IPS DF 6.9 (cell line): ENCODE data around the gene SMIM33.
A peak's percentile ranks its signal among the peaks of the same experiment; 100 is the strongest.
"Not testable (repeated sequence)": the region's sequence is repeated elsewhere in the genome, so short reads cannot be mapped to it uniquely, and the experiment has no call there.

ENCODE experiments used
- DNase-seq: peaks from one replicate; pipeline ENCODE4 v3.0.0-alpha.2; 2013; ENCODE audit warnings: low read depth, low spot score
- H3K27ac ChIP-seq: one replicate; pipeline ENCODE4 v1.5.1; 2013; ENCODE audit warnings: low read length, control low read depth
- H3K27me3 ChIP-seq: 2 replicates; pipeline ENCODE4 v1.6.1; 2013; ENCODE audit warnings: mild to moderate bottlenecking, low read length; ENCODE audit not compliant: control insufficient read depth, insufficient read depth
- H3K36me3 ChIP-seq: 2 replicates; pipeline ENCODE4 v1.6.1; 2013; ENCODE audit warnings: low read length; ENCODE audit not compliant: control insufficient read depth, insufficient read depth
- H3K4me1 ChIP-seq: 2 replicates; pipeline ENCODE4 v1.6.1; 2013; ENCODE audit warnings: low read length; ENCODE audit not compliant: control insufficient read depth, insufficient read depth
- H3K4me3 ChIP-seq: 2 replicates; pipeline ENCODE4 v1.5.1; 2013; ENCODE audit warnings: mild to moderate bottlenecking, low read length
- H3K9me3 ChIP-seq: 2 replicates; pipeline ENCODE4 v1.6.1; 2013; ENCODE audit warnings: low read length, inconsistent platforms; ENCODE audit not compliant: control insufficient read depth, insufficient read depth
- WGBS: extraction: QIAGEN DNeasy Blood & Tissue Kit; methylation state at CpG from one replicate; pipeline ENCODE4 v1.1.7; 2013; ENCODE audit warnings: mixed read lengths, missing lambda C conversion rate; ENCODE audit not compliant: insufficient read length, insufficient coverage; 5-methylcytosine and 5-hydroxymethylcytosine counted together

SMIM33 gene

DNA sequence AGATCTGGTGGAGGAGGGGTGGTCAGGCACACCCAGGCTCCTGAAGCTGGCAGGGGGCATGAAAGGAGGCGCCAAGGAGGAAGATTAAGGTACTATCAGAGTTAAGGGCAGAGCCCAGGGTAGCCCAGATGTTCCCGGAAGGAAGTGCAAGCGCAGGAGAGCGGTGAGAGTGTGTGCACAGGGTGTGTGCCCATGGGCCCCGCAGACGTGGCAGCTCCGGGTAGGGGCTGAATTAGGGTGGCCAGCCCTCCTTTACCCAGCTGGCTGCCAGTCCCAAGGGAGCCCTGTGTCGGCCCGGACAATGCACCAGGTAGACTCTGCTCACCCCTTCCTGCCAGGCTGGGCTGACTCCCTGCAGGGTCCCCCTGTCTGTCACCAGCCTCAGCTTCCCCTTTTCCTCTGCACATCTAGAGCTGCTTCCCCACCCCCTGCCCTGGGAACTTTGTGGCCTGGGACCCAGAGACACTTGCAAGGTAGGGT lies at the start of gene SMIM33:
TSS of gene SMIM33 (plus strand) at position 184 of the 480 bp plus-strand sequence. CDS start at position 302, 118 bp downstream.
- no peaks in the 10 kb centered on the region for H3K36me3 ChIP-seq
- no CpG with 5 or more reads among the region's 9 CpGs for WGBS
- DNase-seq: no peak
- H3K4me3 ChIP-seq: no peak within 1 kb of the TSS
- peaks cover 5% of the 10 kb centered on the region; the same call in 1 of the 2 replicates for H3K4me1 ChIP-seq
- H3K27ac ChIP-seq: no peak within 1 kb of the TSS
- no peaks in the 10 kb centered on the region for H3K9me3 ChIP-seq
- H3K27me3 ChIP-seq: no peaks in the 10 kb centered on the region

DNA sequence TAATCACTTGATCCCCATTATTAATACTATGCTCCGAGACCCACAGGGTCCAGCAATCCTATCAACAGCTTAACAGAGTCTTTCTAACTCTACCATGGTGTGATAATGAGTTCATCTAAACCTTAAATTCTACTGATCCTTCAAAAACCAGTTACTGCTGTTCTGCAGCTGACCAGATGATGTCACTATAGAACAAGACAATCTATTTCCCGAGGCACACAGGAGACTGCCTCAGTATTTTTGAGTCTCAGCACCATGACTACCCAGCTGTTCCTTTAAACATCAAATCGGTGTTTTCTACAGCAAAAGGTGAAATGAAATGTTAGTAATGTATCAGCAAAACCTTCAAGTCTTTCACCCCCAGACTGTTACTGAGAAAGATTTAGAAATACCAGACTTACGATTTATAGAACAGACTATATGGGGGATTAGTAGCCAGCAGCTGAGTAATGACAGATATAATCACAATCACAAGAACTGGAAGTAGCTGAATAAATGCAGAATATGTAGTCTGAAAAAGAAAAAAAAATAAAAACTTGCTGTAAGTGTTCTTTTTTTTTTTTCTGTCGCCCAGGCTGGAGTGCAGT lies 48.4 kb upstream of the SMIM33 start:
- no CpG with 5 or more reads among the region's 5 CpGs for WGBS
- H3K36me3 ChIP-seq: peaks cover 7% of the 10 kb centered on the region; the same call in 1 of the 2 replicates

DNA sequence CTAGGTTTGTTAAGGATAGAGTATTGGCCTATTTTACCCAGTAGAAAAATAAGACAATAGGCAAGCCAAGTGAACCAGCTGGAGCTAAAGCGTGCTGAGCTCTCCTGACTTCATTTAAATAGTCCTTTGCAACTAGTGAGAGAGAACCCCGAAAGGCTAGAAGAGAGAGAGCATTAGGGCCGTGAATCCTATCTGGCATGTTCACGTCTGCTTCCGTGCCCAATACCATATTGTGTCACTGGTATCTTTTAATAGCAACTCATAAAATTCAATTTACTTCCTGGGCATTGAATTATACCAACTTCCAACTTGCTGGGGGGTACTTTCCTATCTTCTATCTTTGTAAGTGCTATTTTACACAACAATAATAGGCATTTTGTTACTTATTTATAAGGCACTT lies 45.3 kb upstream of the SMIM33 start:
- no CpG with 5 or more reads among the region's 5 CpGs for WGBS
- peaks cover 4% of the 10 kb centered on the region; the same call in 1 of the 2 replicates for H3K36me3 ChIP-seq
- no peaks in the 10 kb centered on the region for H3K27me3 ChIP-seq
- H3K4me3 ChIP-seq: no peak overlapping the region
- no peaks in the 10 kb centered on the region for H3K4me1 ChIP-seq
- no peak overlapping the region for H3K27ac ChIP-seq
- H3K9me3 ChIP-seq: no peaks in the 10 kb centered on the region
- no peak for DNase-seq

More for the DNA sequence above, 48.4 kb upstream of the SMIM33 start:
- H3K27me3 ChIP-seq: no peaks in the 10 kb centered on the region
- no peaks in the 10 kb centered on the region for H3K4me1 ChIP-seq
- H3K27ac ChIP-seq: no peak overlapping the region
- no peaks in the 10 kb centered on the region for H3K9me3 ChIP-seq
- H3K4me3 ChIP-seq: no peak overlapping the region
- DNase-seq: peak; percentile 41

DNA sequence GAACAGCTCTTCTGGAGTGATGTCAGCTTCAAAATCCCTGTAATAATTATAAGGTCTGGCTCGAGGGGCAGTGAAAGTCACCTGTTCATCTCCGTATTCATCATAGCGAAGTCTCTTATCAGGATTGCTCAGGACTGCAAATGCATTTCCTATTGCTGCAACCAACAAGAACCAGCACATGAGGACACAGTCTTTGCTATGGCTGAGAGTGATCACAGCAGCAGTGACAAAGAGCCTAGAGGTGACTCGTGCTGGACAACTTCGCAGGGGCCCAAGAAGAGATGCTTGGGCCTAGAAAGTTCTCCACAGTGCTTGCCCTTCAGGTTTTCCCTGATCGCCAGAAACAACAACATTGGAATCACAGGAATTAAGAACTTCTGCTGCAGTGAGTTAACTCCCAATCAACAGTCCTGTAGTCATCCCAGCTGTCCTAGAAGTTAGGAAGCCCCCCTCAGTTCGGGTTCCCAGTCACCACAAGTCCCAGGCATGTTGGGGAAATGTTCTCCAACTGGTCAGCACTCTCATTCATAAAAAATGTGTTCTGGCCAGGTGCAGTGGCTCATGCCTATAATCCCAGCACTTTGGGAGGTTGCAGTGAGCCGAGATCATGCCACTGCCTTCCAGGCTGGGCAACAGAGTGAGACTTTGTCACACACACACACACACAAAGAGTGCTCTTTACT lies 44.5 kb upstream of the SMIM33 start:
- no peak for DNase-seq
- Histone ChIP-seq H3K4me3 (no peak overlapping the region), H3K36me3 (peaks cover 4% of the 10 kb centered on the region; the same call in 1 of the 2 replicates), H3K9me3 (no peaks in the 10 kb centered on the region), H3K4me1 (no peaks in the 10 kb centered on the region), H3K27ac (no peak overlapping the region), H3K27me3 (no peaks in the 10 kb centered on the region)
- WGBS: no CpG with 5 or more reads among the region's 8 CpGs

DNA sequence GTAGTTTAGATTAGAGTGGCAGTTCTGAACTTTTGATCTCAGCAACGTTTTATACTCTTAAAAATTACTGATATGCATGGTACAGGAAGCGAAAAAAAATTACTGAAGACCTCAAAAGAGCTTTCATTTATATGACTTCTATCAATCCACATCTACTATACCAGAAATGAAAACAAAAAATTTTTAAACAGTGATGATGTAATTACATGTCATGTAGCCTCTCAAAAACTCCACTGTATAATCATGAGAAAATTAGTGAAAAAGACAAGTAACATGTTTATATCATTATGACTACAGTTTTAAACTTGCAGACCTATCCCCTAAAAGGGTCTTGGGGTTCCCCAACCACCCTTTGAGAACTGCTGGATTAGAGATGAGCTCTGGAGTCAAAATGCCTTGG lies 40.8 kb upstream of the SMIM33 start:
- Histone ChIP-seq H3K4me3 (no peak overlapping the region), H3K36me3 (no peaks in the 10 kb centered on the region; the same call in 1 of the 2 replicates), H3K27me3 (no peaks in the 10 kb centered on the region), H3K4me1 (no peaks in the 10 kb centered on the region), H3K27ac (no peak overlapping the region), H3K9me3 (no peaks in the 10 kb centered on the region)
- no CpG with 5 or more reads among the region's 2 CpGs for WGBS
- no peak for DNase-seq

DNA sequence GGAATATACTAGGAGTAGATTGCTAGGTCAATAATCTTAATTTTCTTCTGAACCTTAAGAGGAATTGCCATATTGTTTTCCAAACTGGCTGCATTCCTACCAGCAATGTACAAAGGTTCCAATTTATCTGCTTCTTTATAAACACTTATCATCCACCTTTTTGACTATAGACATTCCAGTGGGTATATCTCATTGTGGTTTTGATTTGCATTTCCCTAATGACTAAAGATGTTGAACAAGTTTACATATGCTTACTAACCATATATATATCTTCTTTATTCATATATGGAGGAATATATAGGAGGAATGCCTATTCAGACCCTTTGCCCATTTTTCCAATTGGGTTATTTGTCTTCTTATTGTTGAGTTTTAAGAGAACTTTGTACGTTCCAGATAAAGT lies 39.1 kb upstream of the SMIM33 start:
- Histone ChIP-seq H3K4me1 (no peaks in the 10 kb centered on the region), H3K36me3 (no peaks in the 10 kb centered on the region; the same call in 1 of the 2 replicates), H3K27ac (no peak overlapping the region), H3K9me3 (no peaks in the 10 kb centered on the region), H3K4me3 (no peak overlapping the region), H3K27me3 (no peaks in the 10 kb centered on the region)
- no CpG with 5 or more reads among the region's 1 CpG for WGBS
- DNase-seq: no peak

DNA sequence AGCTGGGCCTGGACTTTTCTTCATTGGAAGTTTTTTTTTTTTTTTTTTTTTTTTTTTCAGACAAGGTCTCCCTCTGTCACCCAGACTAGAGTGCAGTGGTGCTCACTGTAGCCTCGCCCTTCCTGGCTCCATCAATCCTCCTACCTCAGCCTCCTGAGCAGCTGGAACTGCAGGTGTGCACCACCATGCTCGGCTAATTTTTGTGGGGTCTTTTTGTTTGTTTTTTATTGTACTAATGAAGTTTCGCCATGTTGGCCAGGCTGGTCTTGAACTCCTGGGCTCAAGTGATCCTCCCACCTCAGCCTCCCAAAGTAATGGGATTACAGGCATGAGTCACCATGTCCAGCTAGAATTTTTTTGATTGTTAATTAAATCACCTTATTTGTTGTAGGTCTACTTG lies 35.1 kb upstream of the SMIM33 start:
- WGBS: no CpG with 5 or more reads among the region's 3 CpGs
- H3K27me3 ChIP-seq: no peaks in the 10 kb centered on the region
- DNase-seq: no peak
- no peaks in the 10 kb centered on the region for H3K9me3 ChIP-seq
- peaks cover 1% of the 10 kb centered on the region; the same call in 1 of the 2 replicates for H3K4me1 ChIP-seq
- H3K36me3 ChIP-seq: no peaks in the 10 kb centered on the region
- H3K4me3 ChIP-seq: no peak overlapping the region
- no peak overlapping the region for H3K27ac ChIP-seq

DNA sequence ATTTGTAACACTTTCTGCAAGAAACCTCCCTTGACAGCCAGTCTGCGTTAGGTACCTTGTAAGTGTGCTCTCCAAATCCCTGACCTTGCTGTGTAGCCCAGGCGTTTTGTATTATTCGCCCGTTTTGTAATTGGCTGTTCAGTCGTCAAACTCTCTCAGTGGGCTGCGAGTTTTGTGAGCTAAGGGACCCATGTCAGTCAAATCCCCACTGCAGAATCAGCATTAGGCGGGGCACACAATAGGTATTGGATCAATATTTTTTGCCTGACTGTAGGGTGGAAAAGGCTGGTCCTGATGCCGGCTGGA lies 32.1 kb upstream of the SMIM33 start:
- Histone ChIP-seq H3K27ac (no peak overlapping the region), H3K27me3 (no peaks in the 10 kb centered on the region), H3K4me1 (peaks cover 1% of the 10 kb centered on the region; the same call in 1 of the 2 replicates), H3K36me3 (no peaks in the 10 kb centered on the region), H3K4me3 (peak overlapping the region; percentile 33; the same call in 1 of the 2 replicates), H3K9me3 (no peaks in the 10 kb centered on the region)
- no peak for DNase-seq
- no CpG with 5 or more reads among the region's 8 CpGs for WGBS

DNA sequence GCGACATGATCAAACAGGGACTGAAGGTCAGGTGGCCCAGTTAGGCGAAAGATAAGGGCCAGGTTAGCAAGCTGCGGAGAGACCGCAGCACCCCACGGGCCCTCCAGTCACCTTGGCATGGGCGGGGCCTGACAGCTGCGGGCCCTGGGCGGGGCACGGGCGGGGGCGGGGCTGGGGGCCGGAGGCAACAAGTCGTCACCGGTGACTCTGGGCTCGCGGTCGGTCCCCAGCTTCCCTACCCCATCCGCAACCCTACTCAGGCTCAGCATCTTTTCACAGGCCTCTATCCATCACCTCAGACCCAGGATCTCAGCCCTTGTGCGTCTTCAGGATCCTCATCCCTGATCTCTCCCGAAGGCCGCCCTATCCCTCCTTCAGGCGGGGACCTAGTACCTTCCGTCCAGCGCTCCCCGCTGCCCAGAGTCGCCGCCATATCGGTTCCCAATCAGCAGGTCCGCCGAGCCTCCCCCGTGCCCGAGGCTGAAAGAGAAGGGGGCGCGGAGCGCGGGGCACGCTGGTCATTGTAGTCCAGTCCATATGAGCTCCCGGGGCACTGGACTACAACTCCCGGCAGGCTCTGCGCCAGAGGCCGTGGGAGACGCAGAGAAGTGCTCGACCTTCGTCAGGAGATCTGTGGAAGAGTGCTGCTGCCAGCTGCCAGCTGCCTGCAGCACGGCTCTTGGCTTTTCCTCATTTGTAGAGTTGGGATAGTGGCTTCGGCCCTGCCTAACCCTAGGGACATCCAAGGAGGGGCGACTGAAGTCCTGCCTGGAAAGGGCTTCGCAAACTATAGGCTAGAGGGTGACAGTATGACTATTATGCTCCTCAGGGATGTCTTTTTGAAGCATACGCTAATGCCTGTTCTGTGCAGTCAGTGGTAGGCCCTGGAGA lies 31.5 kb upstream of the SMIM33 start, which contains the start of gene DNAJC18:
TSS of gene DNAJC18 (minus strand) at position 513 of the 891 bp plus-strand sequence. CDS start at position 433, 80 bp downstream.
- no CpG with 5 or more reads among the region's 49 CpGs for WGBS
- H3K9me3 ChIP-seq: no peaks in the 10 kb centered on the region
- peak within 1 kb of the TSS; percentile 76; the same call in 1 of the 2 replicates for H3K4me3 ChIP-seq
- H3K36me3 ChIP-seq: no peaks in the 10 kb centered on the region
- DNase-seq: peak; percentile 93
- no peak within 1 kb of the TSS for H3K27ac ChIP-seq
- H3K4me1 ChIP-seq: peaks cover 1% of the 10 kb centered on the region; the same call in 1 of the 2 replicates
- H3K27me3 ChIP-seq: no peaks in the 10 kb centered on the region

DNA sequence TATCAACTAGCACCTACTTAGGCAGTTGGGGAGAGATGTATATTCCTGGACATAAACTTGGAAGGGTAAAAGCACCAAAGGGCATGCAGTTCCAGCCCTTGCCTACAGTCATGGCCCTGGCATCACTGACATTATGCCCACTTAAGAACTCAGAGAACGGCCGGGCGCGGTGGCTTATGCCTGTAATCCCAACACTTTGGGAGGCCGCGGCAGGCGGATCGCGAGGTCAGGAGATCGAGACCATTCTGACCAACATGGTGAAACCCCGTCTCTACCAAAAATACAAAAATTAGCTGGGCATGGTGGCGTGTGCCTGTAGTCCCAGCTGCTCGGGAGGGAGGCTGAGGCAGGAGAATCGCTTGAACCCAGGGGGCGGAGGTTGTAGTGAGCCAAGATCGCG lies 30.4 kb upstream of the SMIM33 start:
- H3K4me1 ChIP-seq, H3K27me3 ChIP-seq, H3K9me3 ChIP-seq, H3K36me3 ChIP-seq, H3K27ac ChIP-seq, H3K4me3 ChIP-seq, DNase-seq: not testable (repeated sequence)
- no CpG with 5 or more reads among the region's 17 CpGs for WGBS
